Measurements from ENCODE around the gene LPP.

DNA sequence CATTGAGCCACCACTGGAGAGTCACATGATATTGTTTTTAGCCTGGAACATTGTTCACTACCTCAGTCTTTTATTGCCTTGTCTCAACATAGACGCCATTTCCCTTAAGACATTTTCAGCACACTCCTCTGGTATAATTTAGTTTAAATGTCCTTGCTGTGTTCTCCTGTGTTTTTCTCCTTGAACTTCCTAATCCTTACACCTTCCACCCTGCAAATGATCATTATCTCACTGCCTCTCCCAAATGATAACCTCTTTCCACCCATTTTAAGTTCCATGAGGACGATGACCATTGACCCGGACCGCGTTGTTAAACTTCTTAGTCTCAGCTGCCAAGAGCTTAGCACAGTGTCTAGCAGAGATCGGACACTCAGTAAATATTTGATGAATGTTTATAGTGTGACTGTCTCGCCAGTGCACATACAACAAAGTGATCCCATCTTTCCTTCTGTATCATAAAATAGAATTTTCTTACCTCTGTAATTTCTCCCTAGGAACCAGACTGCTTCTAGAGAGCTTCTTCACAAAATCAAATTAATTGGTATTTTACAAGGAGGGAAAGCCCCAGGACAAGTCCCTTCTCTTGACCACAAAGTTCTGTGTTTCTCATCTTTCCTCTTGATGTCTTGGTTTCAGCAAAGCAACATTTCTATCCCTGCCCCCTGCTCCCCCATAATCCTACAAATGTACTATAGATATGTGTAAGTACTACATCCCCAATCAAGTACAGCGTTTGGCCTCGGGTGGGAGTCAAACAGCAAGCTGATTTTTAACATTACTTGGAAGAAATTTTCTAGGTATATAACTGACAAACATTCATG lies 429.6 kb downstream of the LPP start:
- TF ChIP-seq, protein P1, sequence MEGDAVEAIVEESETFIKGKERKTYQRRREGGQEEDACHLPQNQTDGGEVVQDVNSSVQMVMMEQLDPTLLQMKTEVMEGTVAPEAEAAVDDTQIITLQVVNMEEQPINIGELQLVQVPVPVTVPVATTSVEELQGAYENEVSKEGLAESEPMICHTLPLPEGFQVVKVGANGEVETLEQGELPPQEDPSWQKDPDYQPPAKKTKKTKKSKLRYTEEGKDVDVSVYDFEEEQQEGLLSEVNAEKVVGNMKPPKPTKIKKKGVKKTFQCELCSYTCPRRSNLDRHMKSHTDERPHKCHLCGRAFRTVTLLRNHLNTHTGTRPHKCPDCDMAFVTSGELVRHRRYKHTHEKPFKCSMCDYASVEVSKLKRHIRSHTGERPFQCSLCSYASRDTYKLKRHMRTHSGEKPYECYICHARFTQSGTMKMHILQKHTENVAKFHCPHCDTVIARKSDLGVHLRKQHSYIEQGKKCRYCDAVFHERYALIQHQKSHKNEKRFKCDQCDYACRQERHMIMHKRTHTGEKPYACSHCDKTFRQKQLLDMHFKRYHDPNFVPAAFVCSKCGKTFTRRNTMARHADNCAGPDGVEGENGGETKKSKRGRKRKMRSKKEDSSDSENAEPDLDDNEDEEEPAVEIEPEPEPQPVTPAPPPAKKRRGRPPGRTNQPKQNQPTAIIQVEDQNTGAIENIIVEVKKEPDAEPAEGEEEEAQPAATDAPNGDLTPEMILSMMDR (IDR thresholded peaks at IDR 0.05; ENCODE audit: low read length): no peak
- no peak for TF ChIP-seq EZH2 (optimal IDR thresholded peaks at IDR 0.05; ENCODE audit: low read depth, low read length)

Data from MM.1S (cell line).